COLO668 (cell line): ENCODE data around the gene SLC25A22.
A peak's percentile ranks its signal among the peaks of the same experiment; 100 is the strongest.

Source experiments
- DNase-seq: peaks from one replicate; lab custom pipeline; 2025; ENCODE audit not compliant: unreplicated experiment; lab: John Stamatoyannopoulos, UW

Gene SLC25A22

DNA sequence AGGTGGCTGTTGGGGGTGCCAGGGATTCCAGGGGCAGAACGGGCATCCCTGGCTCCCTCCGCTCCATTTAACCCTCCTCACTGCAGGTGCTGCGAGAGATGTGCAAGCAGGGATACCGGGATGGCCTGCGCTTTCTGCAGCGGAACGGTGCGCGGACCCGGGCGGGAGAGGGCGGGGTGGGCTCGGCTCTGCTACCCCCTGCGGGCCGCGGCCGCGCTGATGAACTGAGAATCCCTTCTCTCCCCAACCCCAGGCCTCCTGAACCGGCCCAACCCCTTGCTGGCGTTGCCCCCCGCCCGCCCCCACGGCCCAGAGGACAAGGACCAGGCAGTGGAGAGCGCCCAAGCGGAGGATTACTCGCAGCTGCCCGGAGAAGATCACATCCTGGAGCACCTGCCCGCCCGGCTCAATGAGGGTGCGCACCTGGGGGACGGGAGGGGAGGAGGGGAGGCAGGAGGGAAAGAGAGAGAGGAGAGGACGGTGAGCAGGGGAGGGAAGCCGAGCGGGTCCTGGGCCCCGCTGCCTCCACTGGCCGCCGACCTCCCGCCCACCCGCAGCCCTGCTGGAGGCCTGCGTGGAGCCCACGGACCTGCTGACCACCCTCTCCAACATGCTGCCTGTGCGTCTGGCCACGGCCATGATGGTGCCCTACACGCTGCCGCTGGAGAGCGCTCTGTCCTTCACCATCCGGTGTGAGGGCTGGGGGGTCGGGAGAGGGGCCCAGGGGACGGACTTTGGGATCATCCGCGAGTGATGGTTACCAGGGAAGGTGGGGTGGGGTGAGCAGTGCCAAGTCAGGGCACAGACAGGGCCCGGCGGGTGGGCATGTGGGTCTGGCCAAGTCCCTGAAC, 25.6 kb upstream of the SLC25A22 start:
- DNase-seq, result peak; percentile 55

DNA sequence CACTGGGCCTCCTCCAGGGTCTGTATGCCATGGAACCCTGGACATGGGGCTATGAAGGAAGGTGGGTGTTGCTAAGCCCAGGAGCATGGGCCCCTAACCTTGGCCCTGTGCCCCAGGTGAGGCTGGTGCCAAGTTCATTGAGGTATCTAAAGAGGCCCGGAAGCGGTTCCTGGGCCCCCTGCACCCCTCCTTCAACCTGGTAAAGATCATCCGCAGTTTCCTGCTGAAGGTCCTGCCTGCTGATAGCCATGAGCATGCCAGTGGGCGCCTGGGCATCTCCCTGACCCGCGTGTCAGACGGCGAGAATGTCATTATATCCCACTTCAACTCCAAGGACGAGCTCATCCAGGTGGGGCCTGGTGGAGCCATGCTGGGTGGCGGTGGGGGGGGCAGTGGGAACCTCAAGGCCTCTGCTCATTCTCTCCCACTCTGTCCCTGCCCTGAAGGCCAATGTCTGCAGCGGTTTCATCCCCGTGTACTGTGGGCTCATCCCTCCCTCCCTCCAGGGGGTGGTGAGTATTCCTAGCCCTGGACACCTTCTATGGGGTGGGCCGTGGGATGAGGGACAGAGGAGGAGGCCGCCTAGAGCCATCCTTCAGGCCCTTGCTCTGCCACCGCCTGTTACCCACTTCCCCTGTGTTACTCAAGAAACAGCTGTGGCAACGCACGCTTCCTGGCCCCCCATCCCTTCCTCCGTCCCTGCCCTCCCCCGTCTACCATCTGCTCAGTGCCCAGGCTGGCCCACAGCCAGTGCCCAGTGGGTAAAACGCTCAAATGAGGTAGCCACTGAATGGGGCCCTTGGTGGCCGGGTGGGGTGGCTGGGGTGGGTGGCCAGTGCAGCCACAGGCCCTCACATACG, 23.7 kb upstream of the SLC25A22 start:
- no peak for DNase-seq

- no peak for DNase-seq
These were observed 22.8 kb upstream of the SLC25A22 start for GRCh38 chr11:820655-821511.

DNA sequence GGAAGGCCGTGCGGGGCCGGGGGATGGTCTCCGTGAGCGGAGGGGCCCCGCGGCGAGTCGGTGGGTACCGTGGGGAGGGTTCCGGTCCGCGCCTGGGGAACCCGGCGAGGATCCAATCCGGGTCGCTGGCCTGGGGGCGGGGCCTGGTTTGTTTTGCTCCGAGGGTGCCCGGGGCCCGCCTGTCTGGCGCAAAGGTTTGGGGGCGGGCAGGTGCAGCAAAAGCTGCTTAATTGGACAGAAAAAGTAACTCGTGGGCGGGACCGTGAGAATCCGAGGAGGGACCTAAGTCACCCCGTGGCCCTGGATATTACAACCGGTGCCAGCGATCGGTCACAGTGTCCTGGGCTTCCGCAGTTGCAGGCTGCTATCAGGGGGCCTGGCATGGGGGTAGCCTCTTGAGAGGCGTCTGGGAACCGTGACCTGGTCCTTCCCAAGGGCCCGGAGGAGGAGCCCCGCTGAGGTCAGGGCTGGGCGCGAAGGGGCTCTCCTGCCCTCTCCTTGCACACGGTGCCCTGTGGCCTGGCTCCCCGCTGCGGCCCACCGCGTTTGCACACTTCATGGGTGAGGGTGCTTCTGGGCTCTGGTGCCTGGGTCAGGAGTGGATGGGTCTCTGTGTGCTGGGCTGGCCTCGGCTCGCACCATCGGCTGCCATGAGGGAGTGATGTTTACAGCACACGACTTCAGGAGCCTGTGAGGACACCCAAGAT, 22.0 kb upstream of the SLC25A22 start:
- DNase-seq, result peak; percentile 73

DNA sequence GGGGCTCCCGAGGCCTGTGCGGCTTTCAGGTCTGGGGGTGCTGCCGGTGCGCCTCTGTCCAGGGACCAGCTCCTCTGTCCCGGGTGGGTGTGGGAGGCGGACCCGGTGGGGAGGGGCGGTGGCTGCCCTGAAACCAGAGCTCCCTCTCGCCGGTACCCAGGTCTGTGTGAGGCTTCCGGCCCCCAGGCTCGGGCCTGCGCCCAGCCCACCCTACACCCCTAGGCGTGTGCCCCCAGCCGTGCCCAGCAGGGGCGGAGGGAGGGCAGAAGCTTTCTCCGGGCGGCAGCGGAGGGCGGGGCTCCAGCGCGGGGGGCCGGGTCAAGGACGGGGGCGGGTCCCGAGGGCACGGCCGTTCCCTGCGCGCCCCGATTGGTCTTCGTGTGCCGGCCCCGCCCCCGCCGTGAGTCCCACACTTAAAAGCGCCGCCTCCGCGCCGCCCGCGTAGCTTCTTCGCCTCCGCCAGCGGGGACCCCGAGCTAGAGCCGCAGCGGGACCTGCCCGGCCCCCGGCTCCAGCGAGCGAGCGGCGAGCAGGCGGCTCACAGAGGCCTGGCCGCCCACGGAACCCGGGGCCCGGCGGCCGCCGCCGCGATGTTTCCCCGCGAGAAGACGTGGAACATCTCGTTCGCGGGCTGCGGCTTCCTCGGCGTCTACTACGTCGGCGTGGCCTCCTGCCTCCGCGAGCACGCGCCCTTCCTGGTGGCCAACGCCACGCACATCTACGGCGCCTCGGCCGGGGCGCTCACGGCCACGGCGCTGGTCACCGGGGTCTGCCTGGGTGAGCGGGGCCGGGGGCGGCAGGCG, 21.2 kb upstream of the SLC25A22 start:
- peak; percentile 84 for DNase-seq

DNA sequence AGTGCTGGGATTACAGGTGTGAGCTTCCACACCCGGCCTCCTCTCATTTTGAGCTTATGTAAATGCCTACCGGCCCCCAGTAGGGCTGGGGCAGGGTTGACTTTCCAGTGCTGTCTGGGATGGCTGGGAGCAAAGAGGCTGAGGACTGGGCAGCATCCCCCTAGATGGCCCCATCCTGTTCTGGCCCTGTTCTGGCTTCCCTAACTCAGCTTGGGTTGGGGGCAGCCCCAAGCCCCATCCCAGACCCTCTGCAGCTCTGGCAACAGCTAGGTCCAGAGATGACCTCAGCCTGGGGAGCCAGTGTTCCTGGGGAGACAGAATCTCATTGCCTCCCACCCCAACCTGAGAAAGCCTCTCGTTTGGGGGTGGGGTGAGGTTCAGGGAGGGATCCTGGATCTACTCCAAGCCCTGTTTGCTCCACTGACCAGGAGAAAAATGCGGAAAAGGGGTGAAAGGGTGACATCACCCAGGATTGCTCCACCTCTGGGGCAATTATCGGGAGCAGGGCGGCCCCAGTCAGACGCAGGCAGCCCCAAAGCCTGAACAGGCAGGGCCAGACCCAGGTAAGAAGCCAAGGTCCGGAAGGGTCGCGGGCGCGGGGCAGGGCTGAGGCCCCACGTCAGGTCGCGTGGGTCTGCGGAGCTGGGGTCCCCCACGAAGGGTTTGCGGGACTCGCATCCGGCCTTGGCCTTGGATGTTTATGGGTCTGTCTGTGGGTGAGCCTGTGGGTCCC, 20.5 kb upstream of the SLC25A22 start, which contains the start of gene PNPLA2:
Gene PNPLA2 (plus strand): TSS at position 519 of the 733 bp plus-strand sequence. CDS start 805 bp downstream, outside the sequence.
- no peak for DNase-seq

- no peak for DNase-seq
These were observed 18.3 kb upstream of the SLC25A22 start for GRCh38 chr11:816433-816779.

- DNase-seq, result no peak
These were observed 17.8 kb upstream of the SLC25A22 start for GRCh38 chr11:815675-816432.

- DNase-seq, result no peak
These were observed 15.5 kb upstream of the SLC25A22 start for GRCh38 chr11:813456-814096.

DNA sequence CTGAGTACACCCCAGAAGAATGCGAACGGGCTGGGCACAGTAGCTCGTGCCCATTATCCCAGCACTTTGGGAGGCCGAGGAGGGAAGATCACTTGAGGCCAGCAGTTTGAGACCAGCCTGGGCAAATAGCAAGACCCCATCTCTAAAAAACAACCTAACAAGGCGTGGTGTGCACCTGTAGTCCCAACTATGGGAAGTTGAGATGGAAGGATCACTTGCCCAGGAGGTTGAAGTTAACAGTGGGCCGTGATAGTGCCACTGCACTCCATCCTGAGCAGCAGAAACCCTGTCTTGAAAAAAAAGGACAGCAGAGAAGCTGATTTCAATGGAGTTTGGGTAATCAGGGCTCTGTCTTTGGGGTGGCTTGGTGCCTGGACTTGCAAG, 15.0 kb upstream of the SLC25A22 start:
- DNase-seq, result no peak

DNA sequence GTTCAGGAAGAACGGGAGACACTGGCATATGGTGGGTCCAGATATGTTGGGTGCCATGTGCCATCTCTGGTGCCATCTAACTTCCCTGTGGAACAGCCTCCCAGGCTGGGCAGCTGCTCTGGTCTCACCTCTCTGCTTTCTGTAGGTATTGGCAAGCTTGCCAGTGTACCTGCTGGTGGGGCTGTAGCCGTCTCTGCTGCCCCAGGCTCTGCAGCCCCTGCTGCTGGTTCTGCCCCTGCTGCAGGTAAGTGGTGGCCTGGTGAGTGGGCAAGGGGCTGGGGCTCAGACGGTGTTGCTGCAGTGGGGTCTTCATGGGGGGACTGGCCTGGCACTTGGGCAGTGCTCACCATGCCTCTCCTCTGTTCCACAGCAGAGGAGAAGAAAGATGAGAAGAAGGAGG, 14.3 kb upstream of the SLC25A22 start:
- DNase-seq, result no peak

DNA sequence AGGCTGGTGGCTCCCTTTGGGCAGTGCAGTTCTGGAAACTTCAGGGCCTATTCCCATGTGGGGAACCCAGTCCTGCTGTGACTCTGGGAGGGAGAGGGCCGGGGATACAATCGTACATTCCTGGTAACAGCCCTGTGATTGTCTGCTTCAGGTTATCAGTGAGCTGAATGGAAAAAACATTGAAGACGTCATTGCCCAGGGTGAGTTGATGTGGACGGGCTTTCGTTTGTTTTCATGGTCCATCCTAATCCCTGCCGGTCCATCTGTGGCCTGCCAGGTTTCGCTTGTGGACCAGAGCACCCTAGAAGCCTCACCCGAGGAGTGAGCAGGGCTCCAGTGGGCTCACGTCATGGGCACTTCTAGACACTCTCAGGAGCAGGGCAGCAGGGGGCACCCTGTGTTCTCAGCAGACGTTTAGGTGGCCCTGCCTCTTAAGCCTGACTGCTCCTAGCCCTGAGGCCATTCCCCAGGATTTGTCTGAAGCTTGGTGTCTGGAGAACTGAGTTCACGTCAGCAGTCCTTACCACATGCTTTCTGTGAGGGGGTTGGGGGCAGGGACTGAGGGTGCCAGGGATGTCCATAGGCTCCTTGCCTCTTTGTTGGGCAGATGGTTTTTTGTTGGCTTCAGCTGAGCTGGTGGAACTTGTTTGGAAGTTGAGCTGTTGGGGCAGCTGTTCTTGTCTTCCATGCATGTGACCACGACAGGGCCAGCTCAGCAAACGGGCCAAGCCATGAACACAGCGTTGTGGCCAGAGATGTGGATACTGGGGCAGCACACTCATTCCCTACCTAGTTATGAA, 13.6 kb upstream of the SLC25A22 start:
- DNase-seq, result no peak

DNA sequence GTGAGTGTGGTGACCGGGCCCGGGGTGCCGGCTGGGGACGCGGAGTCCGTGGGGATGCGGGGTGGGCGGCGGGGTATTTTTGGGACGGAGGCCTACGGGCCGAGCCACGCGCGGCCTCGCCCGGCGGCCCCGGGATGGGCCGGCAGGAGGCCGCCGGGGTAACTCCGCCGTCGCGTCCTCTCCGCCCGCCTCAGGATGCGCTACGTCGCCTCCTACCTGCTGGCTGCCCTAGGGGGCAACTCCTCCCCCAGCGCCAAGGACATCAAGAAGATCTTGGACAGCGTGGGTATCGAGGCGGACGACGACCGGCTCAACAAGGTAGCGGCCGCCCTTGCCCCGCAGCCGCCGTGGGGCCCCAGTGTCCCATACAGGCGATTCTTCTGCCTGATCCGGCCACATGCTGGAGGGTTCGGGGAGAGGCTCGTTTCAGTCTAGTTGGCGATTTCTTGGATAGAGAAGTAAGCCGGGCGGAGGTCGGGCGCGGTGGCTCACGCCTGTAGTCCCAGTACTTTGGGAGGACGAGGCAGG, 12.0 kb upstream of the SLC25A22 start:
- no peak for DNase-seq

DNA sequence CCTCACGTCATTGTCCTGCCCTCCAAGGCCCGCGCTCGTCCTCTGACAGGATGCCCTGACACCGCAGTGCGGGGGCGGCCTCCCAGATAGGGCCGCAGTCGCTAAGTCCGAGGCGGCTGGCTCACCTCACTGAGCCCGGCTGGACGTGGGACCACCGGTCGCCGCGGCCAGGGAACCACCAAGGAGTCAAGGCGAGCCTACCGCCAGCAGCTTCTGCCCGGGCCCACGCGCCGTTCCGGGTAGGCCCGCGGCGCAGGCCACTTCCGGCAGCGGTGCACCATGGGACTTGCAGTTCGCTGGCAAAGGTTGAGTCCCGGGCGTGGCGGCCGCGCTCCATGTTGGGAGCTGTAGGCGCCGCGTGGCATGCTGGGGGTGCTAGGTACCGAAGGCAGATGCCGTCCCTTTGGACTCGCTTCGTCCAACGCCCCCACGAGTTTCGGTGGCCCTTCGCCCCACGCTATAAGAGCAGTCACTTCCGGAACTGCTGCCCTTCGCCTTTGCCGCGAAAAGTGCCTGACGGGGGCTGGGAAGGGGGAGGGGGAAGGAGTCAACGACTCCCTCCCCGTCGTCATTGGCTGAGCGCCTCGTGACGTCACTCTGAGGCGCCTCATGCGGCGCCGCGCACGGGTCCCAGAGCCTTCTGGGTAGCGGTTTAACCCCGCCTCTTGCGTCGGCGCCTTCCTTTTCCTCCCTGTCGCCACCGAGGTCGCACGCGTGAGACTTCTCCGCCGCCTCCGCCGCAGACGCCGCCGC, 11.4 kb upstream of the SLC25A22 start, which contains the start of gene RPLP2:
Gene RPLP2 (plus strand): TSS at position 681 of the 753 bp plus-strand sequence. CDS start 268 bp downstream, outside the sequence.
- peak; percentile 87 for DNase-seq

DNA sequence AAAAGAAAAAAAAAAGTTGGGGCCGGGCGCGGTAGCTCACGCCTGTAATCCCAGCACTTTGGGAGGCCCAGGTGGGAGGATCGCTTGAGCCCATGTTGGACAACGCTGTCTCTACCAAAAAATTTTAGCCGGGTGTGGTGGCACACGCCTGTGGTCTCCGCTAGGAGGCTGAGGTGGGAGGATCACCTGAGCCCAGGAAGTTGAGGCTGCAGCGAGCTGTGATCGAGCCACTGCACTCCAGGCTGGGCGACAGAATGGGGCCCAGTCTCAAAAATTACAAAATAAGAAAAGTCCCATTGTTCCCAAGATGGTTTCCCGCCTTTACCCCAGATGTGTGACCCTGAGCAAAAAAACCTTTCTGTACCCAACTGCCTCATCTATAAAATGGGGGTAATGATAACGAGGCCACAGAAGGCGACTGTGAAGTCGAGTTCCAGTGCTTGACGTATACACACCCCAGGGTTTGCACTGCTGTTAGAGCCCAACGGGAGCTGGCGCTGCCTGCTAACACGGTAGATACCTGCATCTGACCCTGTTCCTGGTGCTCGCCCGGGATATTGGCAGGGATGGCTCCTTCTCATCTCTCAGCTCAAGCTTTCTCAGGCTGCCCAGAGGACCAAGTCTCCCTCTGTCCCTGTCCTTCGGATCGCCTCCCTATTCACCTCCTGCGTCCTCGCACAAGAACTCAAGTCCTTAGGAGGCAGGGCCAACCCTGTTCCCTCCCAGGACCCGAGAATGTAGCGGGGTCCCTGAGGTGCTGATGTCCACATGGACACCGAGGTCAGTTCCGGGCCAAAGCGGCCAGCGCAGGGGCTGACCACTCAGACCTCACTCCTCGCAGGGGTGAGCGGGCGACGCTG, 10.6 kb upstream of the SLC25A22 start:
- DNase-seq, result peak; percentile 6
